HepG2 (cell line): ENCODE measurements around the gene NSFL1C. TPM values are rescaled to one million over a fixed set of nuclear protein-coding genes. Genes with fewer than 3 reads are reported as not detected.
A peak's percentile ranks its signal among the peaks of the same experiment; 100 is the strongest.

Experiments used
- CAMTA2 ChIP-seq: sonication (generic); formaldehyde crosslinking; IDR thresholded peaks from 2 replicates; pipeline ENCODE4 v1.4.0; 2020; ENCODE audit warnings: mild to moderate bottlenecking, missing genetic modification reagents, borderline replicate concordance
- GATAD2A ChIP-seq: IDR thresholded peaks from 2 replicates; pipeline ENCODE4 v1.6.1; 2016
- LCORL ChIP-seq, 2 experiments: fragments of 450-650 bp in 1 of 2; sonication (generic) in 1 of 2; formaldehyde crosslinking in 1 of 2; IDR thresholded peaks; 2 replicates each; pipeline versions ENCODE4 v1.5.0 to v1.6.1; 2017 to 2020; ENCODE audit warnings: antibody characterized with exemption in 1 of 2, missing genetic modification reagents in 1 of 2
- NRL ChIP-seq: sonication (generic); formaldehyde crosslinking; IDR thresholded peaks from 2 replicates; pipeline ENCODE4 v1.5.0; 2020; ENCODE audit warnings: missing genetic modification reagents, mild to moderate bottlenecking, moderate library complexity, borderline replicate concordance
- PBX2 ChIP-seq: IDR thresholded peaks from 2 replicates; pipeline ENCODE4 v1.6.1; 2016; ENCODE audit warnings: control low read depth
- RFX3 ChIP-seq: IDR thresholded peaks from 2 replicates; pipeline ENCODE4 v1.6.1; 2016; ENCODE audit warnings: missing biosample characterization, missing genetic modification reagents
- THAP7 ChIP-seq: sonication (generic); formaldehyde crosslinking; IDR thresholded peaks from 2 replicates; pipeline ENCODE4 v1.8.1; 2023; ENCODE audit warnings: mild to moderate bottlenecking, missing genetic modification reagents
- THAP9 ChIP-seq: sonication (generic); formaldehyde crosslinking; IDR thresholded peaks from 2 replicates; pipeline ENCODE4; 2020; ENCODE audit warnings: missing genetic modification reagents, mild to moderate bottlenecking, borderline replicate concordance
- ZNF513 ChIP-seq: sonication (generic); formaldehyde crosslinking; conservative IDR thresholded peaks from 2 replicates; pipeline ENCODE4 v1.5.0; 2020; ENCODE audit warnings: missing genetic modification reagents
- ZNF558 ChIP-seq: sonication (generic); formaldehyde crosslinking; IDR thresholded peaks from 2 replicates; pipeline ENCODE4 v1.9.0; 2022; ENCODE audit warnings: mild to moderate bottlenecking, missing genetic modification reagents, borderline replicate concordance
- ZNF740 ChIP-seq: sonication (generic); formaldehyde crosslinking; IDR thresholded peaks from 2 replicates; pipeline ENCODE4 v1.4.0; 2020; ENCODE audit warnings: missing genetic modification reagents
- ZNF746 ChIP-seq: sonication (generic); formaldehyde crosslinking; IDR thresholded peaks from 2 replicates; pipeline ENCODE4 v1.8.0; 2022; ENCODE audit warnings: mild to moderate bottlenecking, missing genetic modification reagents
- ZNF780A ChIP-seq: sonication (generic); formaldehyde crosslinking; IDR thresholded peaks from 2 replicates; pipeline ENCODE4 v1.8.0; 2022; ENCODE audit warnings: mild to moderate bottlenecking, missing genetic modification reagents, moderate library complexity
- ZNF816 ChIP-seq: sonication (generic); formaldehyde crosslinking; IDR thresholded peaks from 2 replicates; pipeline ENCODE4 v1.8.0; 2022; ENCODE audit warnings: missing genetic modification reagents, mild to moderate bottlenecking, borderline replicate concordance
- ZNF83 ChIP-seq: sonication (generic); formaldehyde crosslinking; IDR thresholded peaks from 2 replicates; pipeline ENCODE4 v1.4.0; 2020; ENCODE audit warnings: missing genetic modification reagents, mild to moderate bottlenecking, borderline replicate concordance
- ZSCAN22 ChIP-seq: sonication (generic); formaldehyde crosslinking; IDR thresholded peaks from 2 replicates; pipeline ENCODE4 v1.4.0; 2020; ENCODE audit warnings: mild to moderate bottlenecking, missing genetic modification reagents
- polyA plus RNA-seq, 8 experiments: library from polyadenylated mRNA; depleted of rRNA in 3 of 8; stranded (reverse) in 7 of 8; unstranded in 1 of 8; fragments of >200 nt; fragmentation: Illumina TruSeq in 4 of 8; extraction: Trizol in 4 of 8; gene quantifications; 2 replicates each; pipeline versions ENCODE4 v1.2.1 to v1.2.3, GENCODE V29; 2011 to 2016; ENCODE audit warnings: low read depth in 4 of 8, missing spikeins in 1 of 8, mixed read lengths in 1 of 8; ENCODE audit not compliant: insufficient read depth in 1 of 8
- total RNA-seq, 5 experiments: library from RNA; depleted of rRNA; stranded (reverse); fragments of >200 nt; fragmentation: Illumina TruSeq; extraction: Trizol; gene quantifications; 2 replicates each; pipeline ENCODE4 v1.2.3, GENCODE V29; 2016; ENCODE audit warnings: low read depth in 1 of 5

The NSFL1C gene
- total and polyA plus RNA-seq, 2 of the 13 experiments (the other 11 are each of a cell fraction or from before 2014, with no cell fraction given) = 22.9 to 62.7 TPM

GRCh38 chr20:1466211-1467081 is at the start of gene NSFL1C (continued):
- peak; percentile 68; the same call in 1 of the 2 replicates for TF ChIP-seq THAP7 (CRISPR knock-in tag)
- TF ChIP-seq ZNF740 (CRISPR knock-in tag) = peak; percentile 90
- no peak for TF ChIP-seq LCORL (IDR thresholded peaks at IDR 0.05)
- TF ChIP-seq LCORL (CRISPR knock-in tag; IDR thresholded peaks at IDR 0.05) = peak; percentile 66
- TF ChIP-seq THAP9 (CRISPR knock-in tag) = peak; percentile 91
- TF ChIP-seq RFX3 (CRISPR knock-in tag) = no peak
- TF ChIP-seq PBX2 (CRISPR knock-in tag) = no peak
- peak; percentile 61; the same call in 1 of the 2 replicates for TF ChIP-seq ZNF513 (CRISPR knock-in tag)
- peak; percentile 66; the same call in 1 of the 2 replicates for TF ChIP-seq ZNF746
- 0 out of 2 replicates have a peak, but pooled peaks have one; percentile 76 for TF ChIP-seq ZNF816 (CRISPR knock-in tag)
- TF ChIP-seq GATAD2A = no peak
- TF ChIP-seq NRL (CRISPR knock-in tag) = peak; percentile 89
- TF ChIP-seq ZSCAN22 (CRISPR knock-in tag) = peak; percentile 88
- TF ChIP-seq ZNF558 (CRISPR knock-in tag) = no peak; the same call in 1 of the 2 replicates
- TF ChIP-seq CAMTA2 = peak; percentile 57
- peak; percentile 76 for TF ChIP-seq ZNF83 (CRISPR knock-in tag)
- TF ChIP-seq ZNF780A (CRISPR knock-in tag) = peak; percentile 59; the same call in 1 of the 2 replicates
